ENCODE data around the gene ENTPD3.
A peak's percentile ranks its signal among the peaks of the same experiment; 100 is the strongest.

The ENTPD3 gene

GRCh38 chr3:40463579-40463978, 76.6 kb downstream of the ENTPD3 start:
- DNase-seq: no peak

- DNase-seq: no peak
Measured at GRCh38 chr3:40464339-40465110, 77.5 kb downstream of the ENTPD3 start.

GRCh38 chr3:40465111-40465407, 78.1 kb downstream of the ENTPD3 start:
- no peak for DNase-seq

GRCh38 chr3:40465456-40465855, 78.5 kb downstream of the ENTPD3 start:
- DNase-seq: no peak

- no peak for DNase-seq
Measured at GRCh38 chr3:40468018-40468417, 81.0 kb downstream of the ENTPD3 start.

GRCh38 chr3:40470701-40471100, 83.7 kb downstream of the ENTPD3 start:
- no peak for DNase-seq

GRCh38 chr3:40476478-40477470, 89.8 kb downstream of the ENTPD3 start, which contains the start of gene ZNF619:
TSS of gene ZNF619 (plus strand) at chr3:40477122. CDS start at chr3:40477980, 858 bp downstream.
- peak; percentile 53 to 59 for DNase-seq

- no peak for DNase-seq
Measured at GRCh38 chr3:40477666-40478065, 90.7 kb downstream of the ENTPD3 start.

Measured in activated CD4-positive, alpha-beta T cell treated with anti-CD3 and anti-CD28 coated beads, Interleukin-2, amount 50 U/mL, for 48 hours (primary cell).